Fibroblast of lung (primary cell): ENCODE results near the gene CD36. TPM values are rescaled to one million over a fixed set of nuclear protein-coding genes. Genes with fewer than 3 reads are reported as not detected.
A peak's percentile ranks its signal among the peaks of the same experiment; 100 is the strongest.

Experiments
- DNase-seq, 2 donors: peaks; one replicate each; pipeline versions ENCODE4 v3.0.0 to v3.0.0-alpha.2; 2010; ENCODE audit warnings: low read depth in 2 of 2
- H2AFZ ChIP-seq: 2 replicates; pipeline ENCODE4 v1.5.1; 2012; ENCODE audit warnings: low read length, control low read depth, inconsistent platforms
- H3K27ac ChIP-seq: 2 replicates; pipeline ENCODE4 v1.5.1; 2011; ENCODE audit warnings: low read length, control low read depth; ENCODE audit not compliant: insufficient read depth
- H3K27me3 ChIP-seq: 2 replicates; pipeline ENCODE4 v1.5.1; 2011; ENCODE audit warnings: mild to moderate bottlenecking, low read length; ENCODE audit not compliant: control insufficient read depth, insufficient read depth
- H3K36me3 ChIP-seq: 2 replicates; pipeline ENCODE4 v1.5.1; 2011; ENCODE audit warnings: low read length; ENCODE audit not compliant: control insufficient read depth, insufficient read depth
- H3K4me1 ChIP-seq: 2 replicates; pipeline ENCODE4 v1.5.1; 2011; ENCODE audit warnings: low read length; ENCODE audit not compliant: control insufficient read depth, insufficient read depth; ENCODE audit errors: extremely low read depth
- H3K4me2 ChIP-seq: 2 replicates; pipeline ENCODE4 v1.5.1; 2011; ENCODE audit warnings: low read length, control low read depth; ENCODE audit not compliant: insufficient read depth; ENCODE audit errors: extremely low read depth
- H3K4me3 ChIP-seq, 4 experiments: fragments of 200-600 bp in 1 of 4; sonication (generic) in 1 of 4; replicated peaks in 1 of 4; 2 replicates each; pipeline ENCODE4 v1.5.1; 2011 to 2016; ENCODE audit warnings: low read length in 4 of 4, low read depth in 3 of 4, mild to moderate bottlenecking in 3 of 4, control low read depth in 2 of 4, inconsistent platforms in 1 of 4, mixed read lengths in 1 of 4; ENCODE audit not compliant: insufficient read depth in 1 of 4; ENCODE audit errors: control extremely low read depth in 1 of 4
- H3K79me2 ChIP-seq: 2 replicates; pipeline ENCODE4 v1.5.1; 2012; ENCODE audit warnings: mild to moderate bottlenecking, low read length, inconsistent platforms; ENCODE audit not compliant: control insufficient read depth, insufficient read depth
- H3K9ac ChIP-seq: 2 replicates; pipeline ENCODE4 v1.5.1; 2011; ENCODE audit warnings: mild to moderate bottlenecking, low read length, control low read depth; ENCODE audit not compliant: insufficient read depth
- H3K9me3 ChIP-seq: 2 replicates; pipeline ENCODE4 v1.5.1; 2012; ENCODE audit warnings: low read depth, low read length; ENCODE audit not compliant: control insufficient read depth, insufficient read depth
- H4K20me1 ChIP-seq: 2 replicates; pipeline ENCODE4 v1.5.1; 2011; ENCODE audit warnings: low read length; ENCODE audit not compliant: control insufficient read depth, insufficient read depth; ENCODE audit errors: extremely low read depth
- CTCF ChIP-seq, 2 donors: IDR thresholded peaks in 1 of 2; conservative IDR thresholded peaks in 1 of 2; 1 replicate in 1 of 2; 2 replicates in 1 of 2; pipeline ENCODE4 v1.5.1; 2011 to 2012; ENCODE audit warnings: low read length in 2 of 2, control low read depth in 1 of 2, inconsistent platforms in 1 of 2, low read depth in 1 of 2, mild to moderate bottlenecking in 1 of 2
- EZH2 ChIP-seq: IDR thresholded peaks from 2 replicates; pipeline ENCODE4 v1.5.1; 2012; ENCODE audit warnings: low read length, control low read depth, mild to moderate bottlenecking; ENCODE audit errors: missing control alignments
- polyA plus RNA-seq, 2 donors: library from polyadenylated mRNA; depleted of rRNA in 1 of 2; stranded (reverse) in 1 of 2; unstranded in 1 of 2; fragments of >200 nt; gene quantifications; 2 replicates each; pipeline ENCODE4 v1.2.1, GENCODE V29; 2011 to 2012; ENCODE audit warnings: missing spikeins in 1 of 2
- total RNA-seq: library from RNA; depleted of rRNA; stranded (reverse); fragments of >200 nt; gene quantifications from 2 replicates; pipeline ENCODE4 v1.2.1, GENCODE V29; 2014

The CD36 gene
- total and polyA plus RNA-seq, 2 donors (not counting 1 experiment from before 2014, with no cell fraction given) = 41.0 to 102 TPM

GRCh38 chr7:80705130-80705781 is 66.8 kb downstream of the CD36 start:
- Histone ChIP-seq H3K4me2 (no peak overlapping the region), H3K9me3 (no peaks in the 10 kb centered on the region), H3K4me3 (no peak overlapping the region), H3K36me3 (no peaks in the 10 kb centered on the region), H3K79me2 (no peaks in the 10 kb centered on the region), H2AFZ (no peak overlapping the region), H3K27ac (no peak overlapping the region), H4K20me1 (no peaks in the 10 kb centered on the region), H3K9ac (no peak overlapping the region), H3K27me3 (no peaks in the 10 kb centered on the region), H3K4me1 (peaks cover 23% of the 10 kb centered on the region)
- DNase-seq = no peak
- no peak for TF ChIP-seq EZH2
- TF ChIP-seq CTCF (conservative IDR thresholded peaks at IDR 0.05 in 1 of 2, IDR thresholded peaks at IDR 0.05 in 1 of 2; ENCODE audit: low read depth in 1 of 2, low read length in 2 of 2) = no peak

GRCh38 chr7:80707318-80707717 is 68.9 kb downstream of the CD36 start:
- H3K4me3 ChIP-seq = no peak overlapping the region
- no peak for TF ChIP-seq EZH2
- TF ChIP-seq CTCF (conservative IDR thresholded peaks at IDR 0.05 in 1 of 2, IDR thresholded peaks at IDR 0.05 in 1 of 2; ENCODE audit: low read depth in 1 of 2, low read length in 2 of 2) = no peak
- no peaks in the 10 kb centered on the region for H4K20me1 ChIP-seq
- no peaks in the 10 kb centered on the region for H3K79me2 ChIP-seq
- peaks cover 14% of the 10 kb centered on the region for H3K4me1 ChIP-seq
- no peaks in the 10 kb centered on the region for H3K27me3 ChIP-seq
- no peak overlapping the region for H3K4me2 ChIP-seq
- H3K36me3 ChIP-seq = no peaks in the 10 kb centered on the region
- peak overlapping the region; percentile 41 for H2AFZ ChIP-seq
- H3K9me3 ChIP-seq = no peaks in the 10 kb centered on the region
- DNase-seq = no peak
- no peak overlapping the region for H3K27ac ChIP-seq
- no peak overlapping the region for H3K9ac ChIP-seq

GRCh38 chr7:80708123-80708522 is 69.7 kb downstream of the CD36 start:
- H3K9me3 ChIP-seq = no peaks in the 10 kb centered on the region
- H3K27me3 ChIP-seq = no peaks in the 10 kb centered on the region
- no peak overlapping the region for H3K9ac ChIP-seq
- H3K27ac ChIP-seq = no peak overlapping the region
- no peaks in the 10 kb centered on the region for H3K79me2 ChIP-seq
- no peaks in the 10 kb centered on the region for H4K20me1 ChIP-seq
- H3K4me1 ChIP-seq = peaks cover 12% of the 10 kb centered on the region
- TF ChIP-seq EZH2 (no peak), CTCF (conservative IDR thresholded peaks at IDR 0.05 in 1 of 2, IDR thresholded peaks at IDR 0.05 in 1 of 2; ENCODE audit: low read depth in 1 of 2, low read length in 2 of 2) (no peak)
- no peak overlapping the region for H3K4me3 ChIP-seq
- no peak for DNase-seq
- no peaks in the 10 kb centered on the region for H3K36me3 ChIP-seq
- no peak overlapping the region for H2AFZ ChIP-seq
- no peak overlapping the region for H3K4me2 ChIP-seq
